GM18868 (cell line): Measurements from ENCODE around the gene UGT8.

Experiments used
- ATAC-seq: cut with Tn5 transposase; IDR thresholded peaks from one replicate; pipeline ENCODE4 v1.9.1; 2021; ENCODE audit warnings: mild to moderate bottlenecking, moderate library complexity; ENCODE audit not compliant: unreplicated experiment

UGT8 gene

DNA sequence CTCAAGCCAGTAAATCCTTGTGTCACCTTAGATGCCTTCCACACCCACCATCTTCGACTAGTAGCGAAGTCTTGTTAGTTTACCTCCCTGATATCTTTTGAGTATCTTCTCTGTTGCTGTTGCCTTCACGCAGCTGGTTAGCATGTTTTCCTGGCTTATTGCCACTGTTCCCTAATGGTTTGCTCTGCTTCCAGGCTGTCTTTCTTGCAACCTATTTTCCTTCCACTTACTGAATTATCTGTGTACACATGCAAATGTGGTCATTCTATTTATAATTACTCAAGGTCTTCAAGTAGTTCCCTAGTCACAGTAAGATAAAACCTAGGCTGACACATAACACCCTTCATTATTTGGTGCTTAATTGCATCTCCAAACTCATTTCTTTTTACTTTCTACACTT lies 89.5 kb downstream of the UGT8 start:
- no peak for ATAC-seq

DNA sequence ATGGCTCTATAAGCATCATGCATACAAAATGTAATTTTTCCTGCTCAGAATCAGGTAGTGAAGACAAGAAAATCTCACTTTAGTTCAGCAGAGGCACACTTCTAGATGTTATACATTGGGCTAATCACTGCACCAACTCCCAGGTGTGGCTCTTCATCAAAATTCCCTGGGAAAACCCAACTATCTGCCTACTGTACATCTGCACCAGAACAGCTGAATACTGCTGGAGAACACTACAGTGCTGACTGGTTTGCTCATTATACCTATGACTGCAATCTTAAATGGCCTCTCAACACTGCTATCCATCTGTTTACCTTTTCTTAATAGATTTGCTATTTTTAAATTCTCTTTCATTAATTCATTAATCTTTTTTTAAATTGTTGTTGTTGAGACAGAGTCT lies 92.0 kb downstream of the UGT8 start:
- no peak for ATAC-seq

DNA sequence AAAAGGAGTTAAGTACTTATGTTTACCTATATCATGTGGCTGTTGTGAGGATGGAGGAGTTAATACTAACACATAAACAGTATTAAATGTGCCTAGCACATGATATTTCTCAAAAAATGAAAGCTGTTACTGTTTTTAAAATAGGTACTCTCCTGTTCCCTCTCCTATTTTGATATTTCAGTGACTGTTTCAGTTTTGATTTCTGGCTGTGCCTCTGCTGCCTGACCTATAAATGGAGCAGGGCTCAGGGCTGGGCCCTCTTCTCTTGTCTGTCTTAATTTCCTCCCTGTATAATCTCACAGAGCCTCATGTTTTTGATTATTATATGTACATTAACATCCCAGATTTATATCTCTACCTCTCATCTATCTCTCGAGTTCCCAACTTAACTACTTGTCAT lies 93.3 kb downstream of the UGT8 start:
- peak; percentile 87 for ATAC-seq

GRCh38 chr4:114692958-114693357 lies 94.4 kb downstream of the UGT8 start:
- ATAC-seq: no peak

DNA sequence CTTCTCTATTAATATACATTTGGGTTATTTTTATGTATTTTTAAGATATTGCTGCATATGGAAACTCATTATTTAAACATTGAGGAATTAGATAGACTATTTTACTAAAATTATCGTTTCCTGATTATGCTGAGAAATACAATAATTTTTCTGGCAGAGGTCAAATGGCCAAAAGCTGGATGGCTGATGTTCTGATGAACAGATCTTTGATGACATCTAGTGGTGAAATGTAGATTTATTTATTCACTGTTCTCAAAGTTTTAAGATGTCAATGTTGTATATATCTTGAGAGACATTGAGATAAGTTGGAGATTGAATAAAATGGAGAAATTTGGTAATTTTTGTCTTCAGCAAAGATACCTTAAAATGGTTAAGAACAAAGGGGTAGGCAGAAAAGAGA lies 96.2 kb downstream of the UGT8 start:
- no peak for ATAC-seq

DNA sequence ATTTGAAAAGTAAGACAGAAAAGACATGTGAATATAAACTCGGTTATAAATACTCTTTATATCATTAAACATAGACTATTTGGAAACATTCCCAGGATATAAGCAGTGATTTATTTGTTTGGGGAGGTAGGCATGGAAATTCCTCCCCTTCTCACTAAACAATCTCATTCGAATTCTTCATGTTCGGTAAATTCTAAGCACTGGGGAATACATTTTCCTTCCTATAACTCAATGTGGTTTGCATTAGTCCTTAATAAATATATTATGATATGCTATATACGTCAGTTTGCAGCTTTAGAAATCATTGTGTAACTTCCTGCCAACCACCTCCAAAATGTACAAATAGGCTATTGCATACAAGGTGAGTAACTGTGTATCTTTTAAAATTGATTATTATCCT lies 99.6 kb downstream of the UGT8 start:
- no peak for ATAC-seq

GRCh38 chr4:114701491-114701890 lies 102.9 kb downstream of the UGT8 start:
- ATAC-seq: no peak

- ATAC-seq: no peak
These were observed 118.8 kb downstream of the UGT8 start for GRCh38 chr4:114717432-114717831.

DNA sequence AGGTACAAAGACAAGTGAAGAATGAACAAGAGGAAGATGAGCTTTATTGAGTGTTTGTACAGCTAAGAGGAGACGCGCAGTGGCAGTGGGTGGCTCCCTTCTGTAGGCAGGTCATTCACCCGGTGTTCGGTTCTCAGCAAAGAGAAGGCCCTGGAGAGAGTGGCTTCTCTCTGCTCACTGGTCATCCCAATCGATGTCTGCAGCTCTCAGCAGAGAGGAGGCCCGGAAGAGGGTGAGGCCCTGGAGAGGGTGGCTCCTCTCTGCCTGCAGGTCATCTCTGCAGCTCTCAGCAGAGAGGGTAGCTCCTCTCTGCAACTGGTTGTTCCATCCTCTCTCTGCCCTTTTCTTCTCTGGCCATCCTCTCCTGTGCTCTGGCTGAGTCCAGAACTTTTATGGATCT lies 126.5 kb downstream of the UGT8 start:
- no peak for ATAC-seq

DNA sequence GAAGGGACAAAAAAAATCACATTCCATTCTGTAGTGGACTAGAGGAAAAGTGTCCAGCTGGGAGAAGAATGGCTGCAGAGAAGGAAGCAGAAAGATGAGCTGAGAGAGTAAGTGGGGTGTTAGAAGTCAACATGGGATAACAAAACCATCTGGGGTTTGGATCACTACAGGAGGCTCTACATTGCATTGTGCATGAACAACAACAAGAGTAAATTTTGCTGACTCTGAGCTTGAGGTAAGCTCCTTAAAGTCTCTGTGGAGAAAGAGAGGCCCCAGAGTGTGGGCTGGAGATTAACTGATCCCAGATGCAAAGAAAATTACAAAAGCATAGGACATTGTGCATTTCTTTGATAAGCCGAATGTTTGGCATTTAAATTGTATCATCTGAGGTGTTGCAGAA lies 128.9 kb downstream of the UGT8 start:
- ATAC-seq: no peak
